Erythroblast (primary cell): ENCODE measurements around the gene DMBT1.

Experiments used
- GATA1 ChIP-seq: IDR thresholded peaks from 2 replicates; pipeline ENCODE4 v1.6.1; 2011; ENCODE audit warnings: low read depth, mild to moderate bottlenecking, control low read depth, low read length, moderate library complexity
- POLR2A ChIP-seq: IDR thresholded peaks from 2 replicates; pipeline ENCODE4 v1.6.1; 2011; ENCODE audit warnings: mild to moderate bottlenecking, low read length

- TF ChIP-seq POLR2A (no peak), GATA1 (no peak)
These were observed 2.1 kb upstream of the DMBT1 start for GRCh38 chr10:122558452-122558851.
